Endodermal cell (in vitro differentiated cells): ENCODE data around the gene CDC42EP2. TPM values are rescaled to one million over a fixed set of nuclear protein-coding genes. Genes with fewer than 3 reads are reported as not detected.

ENCODE experiments used
- DNase-seq: peaks from one replicate; pipeline ENCODE4 v3.0.0-alpha.2; 2017
- H3K27ac ChIP-seq: 2 replicates; pipeline ENCODE4 v1.5.1; 2013; ENCODE audit warnings: mild to moderate bottlenecking, low read depth, low read length, moderate library complexity
- H3K27me3 ChIP-seq: 2 replicates; pipeline ENCODE4 v1.6.1; 2013; ENCODE audit warnings: mild to moderate bottlenecking, low read length, moderate library complexity; ENCODE audit not compliant: insufficient read depth, control insufficient read depth, poor library complexity, severe bottlenecking
- H3K36me3 ChIP-seq: 2 replicates; pipeline ENCODE4 v1.7.0; 2013; ENCODE audit warnings: mild to moderate bottlenecking, low read length, moderate library complexity; ENCODE audit not compliant: control insufficient read depth, insufficient read depth
- H3K4me1 ChIP-seq: one replicate; pipeline ENCODE4 v1.7.0; 2013; ENCODE audit warnings: low read length; ENCODE audit not compliant: control insufficient read depth, insufficient read depth
- H3K4me3 ChIP-seq: 2 replicates; pipeline ENCODE4 v1.5.1; 2013; ENCODE audit warnings: mild to moderate bottlenecking, low read length, moderate library complexity
- H3K9ac ChIP-seq: 2 replicates; pipeline ENCODE4 v1.6.1; 2013; ENCODE audit warnings: mild to moderate bottlenecking, low read length, moderate library complexity; ENCODE audit not compliant: poor library complexity, severe bottlenecking; ENCODE audit errors: extremely low read depth
- H3K9me3 ChIP-seq: 2 replicates; pipeline ENCODE4 v1.6.1; 2013; ENCODE audit warnings: mild to moderate bottlenecking, low read length, moderate library complexity; ENCODE audit not compliant: control insufficient read depth
- H3K27ac Mint-ChIP-seq: 2 replicates; pipeline ENCODE4 v1.8.0; 2020; ENCODE audit warnings: mixed read lengths
- H3K27me3 Mint-ChIP-seq: 2 replicates; pipeline ENCODE4 v1.8.0; 2021; ENCODE audit warnings: mild to moderate bottlenecking, mixed read lengths; ENCODE audit not compliant: insufficient read depth
- H3K36me3 Mint-ChIP-seq: 2 replicates; pipeline ENCODE4 v1.8.0; 2020; ENCODE audit warnings: low read depth, mixed read lengths
- H3K4me1 Mint-ChIP-seq: 2 replicates; pipeline ENCODE4 v1.8.0; 2020; ENCODE audit warnings: mixed read lengths
- H3K4me3 Mint-ChIP-seq: 2 replicates; pipeline ENCODE4 v1.8.0; 2020; ENCODE audit warnings: mild to moderate bottlenecking, moderate library complexity, mixed read lengths
- H3K9me3 Mint-ChIP-seq: 2 replicates; pipeline ENCODE4 v1.8.0; 2020; ENCODE audit warnings: mild to moderate bottlenecking, mixed read lengths
- WGBS, 2 experiments: methylation state at CpG; one replicate each; pipeline versions ENCODE4 v1.1.5 to v1.1.7; 2013; ENCODE audit warnings: missing lambda C conversion rate in 2 of 2, mixed read lengths in 1 of 2; ENCODE audit not compliant: insufficient coverage in 1 of 2, insufficient read length in 1 of 2; 5-methylcytosine and 5-hydroxymethylcytosine counted together
- long read RNA-seq, 4 experiments: library from polyadenylated mRNA in 2 of 4; library from RNA in 1 of 4; library from capped mRNA in 1 of 4; stranded (forward) in 3 of 4; unstranded in 1 of 4; transcript quantifications; one replicate each; pipeline ENCODE4 v2.0.0, GENCODE V29; 2020 to 2021; ENCODE audit warnings: inconsistent platforms in 1 of 4
- polyA plus RNA-seq, 2 experiments: library from polyadenylated mRNA; stranded (reverse); fragments of 50-300 nt; gene quantifications; one replicate each; pipeline ENCODE4 v1.2.3, GENCODE V29; 2013
- total RNA-seq, 2 donors: library from RNA; stranded (reverse); fragmentation: NEBNext Ultra II Directional in 1 of 2; extraction: Animal tissue kit (Norgen Biotek cat#: 25700) in 1 of 2; gene quantifications; 2 replicates in 1 of 2; 3 replicates in 1 of 2; pipeline ENCODE4 v1.2.1, GENCODE V29; 2021
- TF ChIP-seq, protein P1 (sequence below): fragments of 200-600 bp; sonication (generic); conservative IDR thresholded peaks from 2 replicates; pipeline ENCODE4 v1.5.0; 2021; ENCODE audit warnings: antibody characterized with exemption, mild to moderate bottlenecking

Gene CDC42EP2, protein sequence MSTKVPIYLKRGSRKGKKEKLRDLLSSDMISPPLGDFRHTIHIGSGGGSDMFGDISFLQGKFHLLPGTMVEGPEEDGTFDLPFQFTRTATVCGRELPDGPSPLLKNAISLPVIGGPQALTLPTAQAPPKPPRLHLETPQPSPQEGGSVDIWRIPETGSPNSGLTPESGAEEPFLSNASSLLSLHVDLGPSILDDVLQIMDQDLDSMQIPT
- 1 to 10 TPM; 5.9 to 6.9 TPM for total RNA-seq
- polyA plus RNA-seq (2013, experiment 1 of 2), result 2.4 TPM
- polyA plus RNA-seq (2013, experiment 2 of 2), result 1.5 TPM
- long read RNA-seq, experiment 1, transcript CDC42EP2-201 (2 exons, 2,023 nt), result major isoform, 5 of 5 reads
- long read RNA-seq, experiment 1, partial matches to known transcripts, result 0 of 5 reads
- long read RNA-seq, experiment 1, other reads (novel, unspliced or antisense), result 0 of 5 reads
- long read RNA-seq, experiment 2, transcript CDC42EP2-201 (2 exons, 2,023 nt), result major isoform, 18 of 20 reads
- long read RNA-seq, experiment 2, partial matches to known transcripts, result 0 of 20 reads
- long read RNA-seq, experiment 2, other reads (novel, unspliced or antisense), result 2 of 20 reads
- long read RNA-seq, experiment 3, transcript CDC42EP2-201 (2 exons, 2,023 nt), result major isoform, 38 of 43 reads
- long read RNA-seq, experiment 3, partial matches to known transcripts, result 2 of 43 reads
- long read RNA-seq, experiment 3, other reads (novel, unspliced or antisense), result 3 of 43 reads
- long read RNA-seq, experiment 4, transcript CDC42EP2-201 (2 exons, 2,023 nt), result major isoform, 28 of 29 reads
- long read RNA-seq, experiment 4, partial matches to known transcripts, result 0 of 29 reads
- long read RNA-seq, experiment 4, other reads (novel, unspliced or antisense), result 1 of 29 reads

DNA sequence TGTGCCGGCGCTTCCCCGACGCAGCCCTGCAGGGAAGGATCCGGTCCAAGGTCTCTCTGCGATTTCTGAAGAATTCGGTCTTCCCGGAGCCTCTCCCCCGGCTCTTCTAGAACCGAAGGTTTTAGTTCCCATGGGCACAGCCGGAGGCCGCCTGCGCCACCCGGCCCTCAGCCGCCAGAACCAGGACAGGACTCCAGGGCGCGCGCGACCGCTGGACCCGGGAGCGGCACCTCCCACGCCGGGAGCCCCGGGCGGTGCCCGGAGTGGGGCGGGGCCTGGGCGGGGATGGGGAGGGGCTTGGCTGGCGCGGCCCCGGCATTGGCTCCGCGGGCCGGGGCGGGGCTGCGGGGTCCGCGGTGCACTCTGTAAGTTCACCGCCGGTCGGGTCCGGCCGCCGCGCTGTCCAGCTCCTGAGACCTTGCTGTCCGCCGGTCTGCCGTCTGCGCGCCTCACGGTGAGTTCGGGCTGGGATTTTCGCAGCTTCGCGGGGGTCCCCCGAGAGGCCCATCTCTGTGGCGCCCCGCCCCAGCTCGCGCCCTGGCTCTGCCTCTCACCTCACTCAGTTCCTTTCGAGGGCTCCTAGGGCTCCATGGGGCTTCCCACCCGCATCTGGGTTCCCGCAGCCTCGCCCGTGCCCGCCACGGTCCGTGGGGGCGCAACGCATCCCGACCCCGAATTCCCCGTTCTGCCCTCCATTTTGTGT, at the start of gene CDC42EP2:
Gene CDC42EP2 (plus strand): TSS at position 366 of the 703 bp plus-strand sequence. CDS start 6,033 bp downstream, outside the sequence.
- Mint-ChIP-seq H3K9me3 (no peaks in the 10 kb centered on the region), H3K27ac (peak within 1 kb of the TSS; percentile 64), H3K4me1 (peaks cover 18% of the 10 kb centered on the region), H3K4me3 (peak within 1 kb of the TSS; percentile 72), H3K27me3 (peaks cover 33% of the 10 kb centered on the region), H3K36me3 (no peaks in the 10 kb centered on the region)
- H3K36me3 ChIP-seq, result no peaks in the 10 kb centered on the region
- no peaks in the 10 kb centered on the region for H3K9me3 ChIP-seq
- 1% methylated on average over 23 to 74 of the region's 74 CpGs for WGBS, 2 experiments
- H3K27me3 ChIP-seq, result peaks cover 13% of the 10 kb centered on the region
- peak; percentile 95 for DNase-seq
- TF ChIP-seq, protein P1, sequence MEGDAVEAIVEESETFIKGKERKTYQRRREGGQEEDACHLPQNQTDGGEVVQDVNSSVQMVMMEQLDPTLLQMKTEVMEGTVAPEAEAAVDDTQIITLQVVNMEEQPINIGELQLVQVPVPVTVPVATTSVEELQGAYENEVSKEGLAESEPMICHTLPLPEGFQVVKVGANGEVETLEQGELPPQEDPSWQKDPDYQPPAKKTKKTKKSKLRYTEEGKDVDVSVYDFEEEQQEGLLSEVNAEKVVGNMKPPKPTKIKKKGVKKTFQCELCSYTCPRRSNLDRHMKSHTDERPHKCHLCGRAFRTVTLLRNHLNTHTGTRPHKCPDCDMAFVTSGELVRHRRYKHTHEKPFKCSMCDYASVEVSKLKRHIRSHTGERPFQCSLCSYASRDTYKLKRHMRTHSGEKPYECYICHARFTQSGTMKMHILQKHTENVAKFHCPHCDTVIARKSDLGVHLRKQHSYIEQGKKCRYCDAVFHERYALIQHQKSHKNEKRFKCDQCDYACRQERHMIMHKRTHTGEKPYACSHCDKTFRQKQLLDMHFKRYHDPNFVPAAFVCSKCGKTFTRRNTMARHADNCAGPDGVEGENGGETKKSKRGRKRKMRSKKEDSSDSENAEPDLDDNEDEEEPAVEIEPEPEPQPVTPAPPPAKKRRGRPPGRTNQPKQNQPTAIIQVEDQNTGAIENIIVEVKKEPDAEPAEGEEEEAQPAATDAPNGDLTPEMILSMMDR, result no peak
- peak within 1 kb of the TSS; percentile 29 for H3K9ac ChIP-seq
- H3K4me3 ChIP-seq, result peak within 1 kb of the TSS; percentile 85
- no peak within 1 kb of the TSS for H3K27ac ChIP-seq
- peaks cover 10% of the 10 kb centered on the region for H3K4me1 ChIP-seq

DNA sequence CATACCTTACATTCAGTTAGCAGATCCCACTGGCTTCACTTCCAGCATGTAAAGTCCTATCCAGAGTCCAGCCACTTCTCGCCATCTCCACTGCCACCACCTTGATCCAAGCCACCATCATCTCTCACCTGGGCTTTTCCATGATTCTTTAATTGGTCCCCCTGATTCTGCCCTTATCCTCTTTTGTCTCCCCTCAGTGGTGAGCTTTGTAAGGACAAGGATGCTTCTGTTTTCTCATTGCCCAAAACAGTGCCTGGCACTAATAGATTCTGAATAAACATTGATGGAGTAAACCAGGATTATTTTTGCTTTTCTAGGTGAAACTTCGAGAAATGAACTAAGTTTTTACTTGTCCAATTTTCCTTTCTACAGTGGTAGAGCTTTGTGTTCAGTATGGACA, 48.5 kb upstream of the CDC42EP2 start:
- H3K9ac ChIP-seq, result no peak overlapping the region

More for the DNA sequence above, 48.5 kb upstream of the CDC42EP2 start:
- H3K4me3 Mint-ChIP-seq, result no peak overlapping the region
- DNase-seq, result no peak
- no peaks in the 10 kb centered on the region for H3K27me3 Mint-ChIP-seq
- WGBS, 2 experiments, result 94 to 100% methylated on average over 1 to 2 of the region's 2 CpGs
- H3K4me1 Mint-ChIP-seq, result peaks cover 10% of the 10 kb centered on the region
- Histone ChIP-seq H3K27me3 (no peaks in the 10 kb centered on the region), H3K4me3 (no peak overlapping the region), H3K27ac (no peak overlapping the region), H3K9me3 (no peaks in the 10 kb centered on the region), H3K4me1 (no peaks in the 10 kb centered on the region), H3K36me3 (peaks cover 43% of the 10 kb centered on the region)
- peaks cover 45% of the 10 kb centered on the region for H3K36me3 Mint-ChIP-seq
- TF ChIP-seq, protein P1, result no peak
- no peaks in the 10 kb centered on the region for H3K9me3 Mint-ChIP-seq
- no peak overlapping the region for H3K27ac Mint-ChIP-seq
